Measurements from ENCODE around the gene MAD1L1.
A peak's percentile ranks its signal among the peaks of the same experiment; 100 is the strongest.
"Not testable (repeated sequence)": the region's sequence is repeated elsewhere in the genome, so short reads cannot be mapped to it uniquely, and the experiment has no call there.

MAD1L1 gene

DNA sequence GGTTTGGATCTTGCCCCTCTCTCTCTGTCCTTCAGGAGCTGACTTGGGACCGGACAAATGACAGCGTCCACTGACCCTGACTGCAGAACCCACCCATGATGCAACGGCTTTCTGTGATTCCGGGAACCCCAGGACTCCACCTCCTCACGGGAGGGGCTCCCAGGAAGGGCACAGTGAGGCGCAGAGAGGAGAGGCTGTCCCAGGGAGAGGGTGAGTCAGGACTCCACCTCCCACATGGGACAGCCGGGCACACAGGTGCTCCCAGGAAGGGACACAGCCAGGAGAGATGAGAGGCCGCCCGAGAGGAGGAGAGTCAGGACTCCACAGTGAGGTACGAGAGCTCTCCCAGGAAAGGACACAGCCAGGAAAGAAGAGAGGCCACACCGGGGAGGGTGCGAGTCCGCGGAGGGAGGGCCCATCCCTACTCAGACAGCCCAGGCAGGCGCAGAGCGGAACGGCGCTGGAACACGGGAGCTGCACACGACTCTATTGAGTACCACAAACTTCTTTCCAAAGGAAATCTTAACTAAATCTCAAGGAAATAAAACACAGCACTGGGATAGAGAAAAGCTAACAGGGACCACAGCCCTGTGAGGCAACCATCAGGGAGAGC lies 162.5 kb downstream of the MAD1L1 start:
- DNase-seq (ENCODE audit: low read depth in 1 of 2, low spot score in 1 of 2), result no peak

DNA sequence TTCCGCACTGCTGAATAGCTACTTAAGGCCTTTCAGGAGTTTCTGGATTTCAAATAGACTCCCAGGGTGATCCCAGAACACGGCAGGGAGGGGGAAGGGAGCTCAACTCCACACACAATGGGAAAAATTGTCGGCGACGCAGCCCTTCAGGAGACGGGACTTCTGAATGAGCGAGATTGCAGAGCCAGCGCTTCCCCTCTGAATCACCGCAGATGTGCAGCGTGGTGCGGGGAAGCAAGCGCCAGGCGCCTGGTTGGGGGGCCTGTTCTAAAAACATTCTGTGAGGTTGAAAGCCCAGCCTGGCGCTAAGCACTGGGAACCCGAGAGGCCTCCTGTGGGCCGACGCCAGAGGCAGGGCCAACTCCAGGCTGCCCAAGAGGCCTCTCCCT lies 163.3 kb downstream of the MAD1L1 start:
- DNase-seq (ENCODE audit: low read depth in 1 of 2, low spot score in 1 of 2), result no peak

DNA sequence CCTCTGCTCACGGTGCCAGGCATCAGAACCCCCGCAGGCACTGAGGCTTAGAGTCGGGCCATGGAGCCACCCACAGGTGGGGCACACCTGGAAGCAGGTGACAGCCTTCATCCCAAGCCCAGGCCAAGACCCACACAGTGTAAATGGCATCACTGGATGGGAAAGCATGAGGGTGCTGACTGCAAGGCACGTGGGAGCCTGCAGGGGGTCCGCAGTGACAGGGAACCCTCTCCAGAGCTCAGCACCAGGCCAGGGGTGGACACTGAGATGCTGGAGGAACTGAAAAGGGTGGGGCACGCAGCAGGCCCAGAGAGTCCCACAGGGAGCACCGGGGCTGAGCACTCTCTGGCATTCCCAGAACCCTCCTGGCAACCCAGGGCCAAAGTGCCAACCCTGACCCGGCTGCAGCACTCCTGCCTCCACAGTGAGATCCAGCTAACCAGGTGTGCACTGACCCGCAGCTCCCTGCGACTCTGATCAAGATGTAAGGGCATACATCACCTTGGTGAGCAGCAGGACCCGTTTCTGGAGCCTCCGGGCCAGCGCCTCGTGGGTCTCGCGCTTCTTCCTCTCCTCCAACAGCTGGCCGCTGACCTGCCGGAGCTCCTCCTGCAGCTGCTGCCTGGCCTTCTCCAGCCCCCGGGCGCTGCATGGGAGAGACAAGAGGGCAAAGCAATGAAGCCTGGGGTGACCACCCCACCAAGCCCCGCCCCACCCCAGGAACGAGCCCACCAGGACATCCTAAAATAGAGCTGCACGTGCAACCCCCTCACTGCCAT lies 163.9 kb downstream of the MAD1L1 start:
- DNase-seq (ENCODE audit: low read depth in 1 of 2, low spot score in 1 of 2), result no peak

DNA sequence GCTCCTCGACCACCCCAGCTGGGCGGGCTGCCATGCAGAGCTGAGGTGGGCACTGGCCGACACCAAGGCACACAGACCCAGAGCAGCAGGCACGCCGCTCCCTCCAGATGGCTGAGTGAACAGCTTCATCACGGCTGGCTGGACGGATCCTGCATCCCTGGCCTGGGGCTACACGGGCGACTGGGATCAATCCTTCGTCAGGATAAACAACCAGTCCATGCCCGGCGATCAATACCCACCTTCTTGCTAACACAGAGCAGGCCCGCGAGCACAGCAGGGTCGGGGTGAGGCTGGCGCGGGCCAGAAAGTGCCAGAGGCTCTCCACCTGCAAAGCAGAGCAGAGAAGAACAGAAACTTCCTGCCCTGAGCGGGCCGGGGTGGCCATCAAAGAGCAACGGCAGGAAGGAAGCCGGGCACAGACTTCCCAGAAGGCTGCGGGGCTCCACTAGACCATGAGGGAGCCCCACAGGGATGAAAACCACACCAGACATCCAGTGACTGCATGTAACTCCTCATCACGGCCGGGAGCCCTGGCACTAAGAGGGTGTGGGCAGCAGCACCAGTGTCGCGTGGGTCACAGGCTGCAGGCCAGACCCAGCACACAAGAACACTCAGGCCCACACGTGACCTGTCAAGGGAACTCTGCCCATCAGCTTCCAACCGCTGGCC lies 166.4 kb downstream of the MAD1L1 start:
- peak; percentile 4 to 8 for DNase-seq (ENCODE audit: low read depth in 1 of 2, low spot score in 1 of 2)

DNA sequence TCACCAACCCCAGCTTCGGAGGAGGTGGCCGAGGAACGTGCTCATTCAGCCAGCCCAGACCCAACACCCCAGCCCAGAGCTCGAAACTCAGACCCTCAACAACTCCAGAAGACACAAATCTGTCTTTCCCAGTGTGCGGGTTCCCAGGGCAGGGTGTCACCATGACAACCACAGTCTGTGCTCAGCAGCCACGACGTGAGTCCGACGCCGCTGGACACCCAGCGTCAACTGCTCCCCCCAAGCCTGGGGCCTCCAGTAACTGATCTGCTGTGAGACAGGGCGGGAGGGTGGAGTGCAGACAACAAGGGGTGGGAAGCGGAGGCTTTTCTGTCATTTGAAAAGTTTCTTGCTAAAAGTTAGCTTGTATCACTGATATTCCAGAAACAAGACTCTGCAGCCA lies 167.2 kb downstream of the MAD1L1 start:
- no peak for DNase-seq (ENCODE audit: low read depth in 1 of 2, low spot score in 1 of 2)

DNA sequence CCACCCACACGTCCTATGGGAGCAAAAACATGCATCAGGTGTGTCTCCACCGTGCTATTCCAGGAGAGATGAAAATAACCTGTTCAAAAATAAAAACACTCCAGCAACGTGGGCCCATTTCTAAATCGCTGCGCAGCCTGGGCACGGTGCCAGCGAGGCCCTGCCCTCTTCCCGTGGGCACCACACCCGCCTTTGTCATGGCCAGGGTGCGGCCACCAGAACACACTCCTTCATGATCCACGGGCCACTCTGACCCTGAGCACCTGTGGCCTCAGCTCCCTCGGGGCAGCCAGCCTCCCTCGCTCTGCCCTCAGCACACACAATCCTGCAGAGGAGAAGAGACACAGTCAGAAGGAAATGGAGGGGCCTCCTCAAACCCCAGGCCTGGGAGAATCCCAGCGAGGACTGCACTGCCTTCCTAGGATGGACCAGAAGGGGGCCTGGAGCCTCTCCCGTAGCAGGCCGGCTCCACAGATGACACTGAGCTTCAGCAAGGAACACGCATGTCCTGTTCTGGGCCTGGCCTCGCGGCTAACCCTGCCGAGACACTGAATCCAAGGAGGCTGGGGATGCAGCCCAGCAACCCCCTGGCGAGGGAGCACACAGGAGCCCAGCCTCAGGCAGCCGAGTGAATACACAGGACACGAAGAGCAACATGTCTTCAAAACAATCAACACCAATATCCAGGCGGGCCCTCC lies 169.0 kb downstream of the MAD1L1 start:
- no peak for DNase-seq (ENCODE audit: low read depth in 1 of 2, low spot score in 1 of 2)

DNA sequence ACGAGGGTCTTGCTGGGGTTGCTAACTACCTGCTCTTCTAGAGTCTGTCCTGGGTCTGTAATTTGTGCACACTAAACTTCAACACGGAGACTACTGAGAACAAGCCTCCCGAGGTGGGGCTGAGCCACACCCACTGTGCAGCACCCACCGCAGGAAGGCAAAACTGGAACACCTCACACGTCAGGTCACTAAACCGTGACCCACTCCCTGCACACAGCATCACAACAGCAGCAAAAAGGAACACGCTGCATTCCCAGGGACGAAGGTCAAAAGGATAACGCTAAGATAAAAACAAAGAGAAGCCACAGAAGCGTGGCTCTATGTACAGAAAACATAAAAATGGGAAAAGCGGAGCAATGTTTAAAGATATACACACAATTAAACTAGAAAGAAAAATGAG lies 170.1 kb downstream of the MAD1L1 start:
- DNase-seq (ENCODE audit: low read depth in 1 of 2, low spot score in 1 of 2), result no peak

DNA sequence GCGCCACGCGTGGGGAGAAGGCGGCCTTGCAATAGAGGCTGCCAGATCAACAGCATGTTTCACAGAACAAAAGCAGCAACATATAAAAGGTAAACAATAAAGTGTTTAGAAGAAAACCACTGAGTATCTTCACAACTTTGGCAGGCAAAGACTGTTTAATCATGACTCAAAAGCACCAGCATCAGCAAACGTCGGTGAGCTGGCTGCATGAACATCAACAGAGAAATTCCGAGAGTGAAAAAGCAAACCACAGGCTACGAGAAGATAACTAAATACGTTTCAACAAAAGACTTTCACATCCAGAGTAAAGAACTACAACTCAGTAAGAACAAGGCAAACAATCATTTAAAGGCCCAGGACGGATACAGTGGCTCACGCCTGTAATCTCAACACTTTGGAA lies 172.0 kb downstream of the MAD1L1 start:
- DNase-seq (ENCODE audit: low read depth in 1 of 2, low spot score in 1 of 2), result no peak

DNA sequence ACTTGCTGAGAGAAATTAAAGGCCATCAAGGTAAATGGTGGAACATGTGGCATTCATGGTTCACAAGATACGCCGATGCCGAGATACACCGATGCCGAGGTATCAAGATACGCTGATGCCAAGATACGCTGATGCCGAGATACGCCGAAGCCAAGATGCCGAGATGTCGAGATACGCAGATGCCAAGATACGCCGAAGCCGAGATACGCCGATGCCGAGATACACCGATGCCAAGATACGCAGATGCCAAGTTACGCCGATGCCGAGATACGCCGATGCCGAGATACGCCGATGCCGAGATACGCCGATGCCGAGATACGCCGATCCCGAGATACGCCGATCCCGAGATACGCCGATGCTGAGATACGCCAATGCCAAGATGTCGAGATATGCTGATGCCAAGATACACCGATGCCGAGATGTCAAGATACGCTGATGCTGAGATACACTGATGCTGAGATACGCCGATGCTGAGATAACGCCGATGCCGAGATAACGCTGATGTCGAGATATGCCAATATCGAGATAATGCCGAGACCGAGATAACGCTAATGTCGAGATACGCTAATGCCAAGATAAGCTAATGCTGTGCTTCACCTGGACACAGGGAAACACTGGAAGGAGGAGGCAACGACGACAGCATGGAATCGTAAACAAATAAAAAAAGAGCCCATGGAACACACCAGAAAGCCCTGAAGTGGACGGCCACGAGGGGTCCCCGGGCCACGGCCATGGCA lies 172.6 kb downstream of the MAD1L1 start:
- DNase-seq (ENCODE audit: low read depth in 1 of 2, low spot score in 1 of 2), result no peak

DNA sequence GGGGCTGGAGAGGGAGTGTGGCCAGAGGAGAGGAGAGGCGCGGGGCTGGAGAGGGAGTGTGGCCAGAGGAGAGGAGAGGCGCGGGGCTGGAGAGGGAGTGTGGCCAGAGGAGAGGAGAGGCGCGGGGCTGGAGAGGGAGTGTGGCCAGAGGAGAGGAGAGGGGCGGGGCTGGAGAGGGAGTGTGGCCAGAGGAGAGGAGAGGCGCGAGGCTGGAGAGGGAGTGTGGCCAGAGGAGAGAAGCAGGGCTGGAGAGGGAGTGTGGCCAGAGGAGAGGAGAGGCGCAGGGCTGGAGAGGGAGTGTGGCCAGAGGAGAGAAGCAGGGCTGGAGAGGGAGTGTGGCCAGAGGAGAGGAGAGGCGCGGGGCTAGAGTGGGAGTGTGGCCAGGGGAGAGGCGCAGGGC lies 174.5 kb downstream of the MAD1L1 start:
- not testable (repeated sequence) for DNase-seq (ENCODE audit: low read depth in 1 of 2, low spot score in 1 of 2)

DNA sequence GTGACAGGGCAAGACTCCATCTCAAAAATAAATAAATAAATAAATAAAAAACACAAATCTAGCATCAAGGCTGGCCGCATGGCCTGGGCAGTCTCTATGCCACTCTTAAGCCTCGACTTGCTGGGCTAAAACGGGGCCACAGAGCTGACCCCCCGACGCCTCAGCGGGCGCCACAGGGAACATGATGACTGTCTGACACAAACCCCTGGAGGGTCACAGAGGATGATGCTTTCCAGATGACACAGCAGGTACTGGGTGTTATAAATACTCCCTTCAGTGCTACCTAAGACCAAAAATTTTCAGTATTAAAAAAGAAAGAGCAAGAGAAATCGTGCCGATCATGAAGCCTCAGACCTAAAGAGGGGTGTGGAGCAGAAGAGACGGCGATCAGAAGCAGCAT lies 176.8 kb downstream of the MAD1L1 start:
- DNase-seq (ENCODE audit: low read depth in 1 of 2, low spot score in 1 of 2), result no peak

DNA sequence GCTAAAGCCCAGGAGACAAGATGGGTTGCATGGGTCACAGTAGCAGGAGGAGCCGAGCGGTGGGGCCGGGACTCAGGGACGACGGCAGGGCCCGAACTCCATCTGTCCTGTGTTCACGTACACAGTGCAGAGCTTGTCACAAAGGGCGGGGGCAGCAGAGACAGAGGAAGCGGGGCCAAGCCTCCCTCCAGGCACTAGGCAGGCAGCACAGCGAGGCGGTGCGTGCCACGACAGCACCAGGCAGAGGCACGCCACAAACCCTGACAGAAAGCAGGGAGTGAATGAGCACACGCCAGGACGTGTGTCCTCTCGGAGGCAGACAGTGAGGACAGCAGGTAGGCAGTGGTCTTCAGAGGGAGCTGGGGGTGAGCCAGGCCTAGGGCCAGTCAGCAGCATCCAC lies 177.8 kb downstream of the MAD1L1 start:
- no peak for DNase-seq (ENCODE audit: low read depth in 1 of 2, low spot score in 1 of 2)

DNA sequence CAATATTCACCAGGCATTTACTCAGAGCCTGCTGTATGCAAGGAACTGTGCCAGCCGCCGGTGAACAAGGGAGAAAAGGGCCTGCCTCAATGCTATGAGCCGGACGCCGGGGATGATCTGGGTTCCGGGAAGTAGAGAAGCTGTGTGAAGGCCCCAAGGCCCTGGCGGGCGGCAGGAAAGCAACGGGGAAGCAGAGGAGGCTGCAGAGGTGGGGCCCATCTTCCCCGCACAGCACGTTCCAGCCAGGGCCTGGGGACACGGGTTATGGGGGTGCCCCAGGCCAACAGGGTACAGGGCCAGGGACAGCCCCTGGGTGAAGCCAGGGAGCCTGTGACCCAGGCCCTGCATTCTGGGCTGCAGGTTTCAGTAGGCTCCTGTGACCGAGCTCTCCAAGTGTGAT lies 179.3 kb downstream of the MAD1L1 start:
- no peak for DNase-seq (ENCODE audit: low read depth in 1 of 2, low spot score in 1 of 2)

DNA sequence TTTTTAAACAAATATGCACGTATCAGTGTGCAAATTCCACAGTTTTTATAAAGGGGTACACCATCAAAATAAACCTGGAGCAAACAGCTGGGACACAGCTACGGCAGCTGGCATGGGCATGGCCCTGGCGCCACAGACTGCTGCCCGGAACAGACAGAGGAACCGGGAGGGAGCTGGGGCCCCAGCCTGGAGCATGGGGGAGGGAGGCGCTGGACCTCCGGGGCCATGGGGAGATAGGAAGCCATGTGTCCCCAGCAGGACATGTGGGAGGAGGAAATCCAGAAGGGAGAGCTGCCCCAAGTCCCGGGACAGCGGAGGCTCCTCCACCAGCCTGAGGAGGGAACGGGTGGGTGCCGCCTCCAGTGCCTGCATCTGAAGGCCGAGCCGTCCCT lies 180.1 kb downstream of the MAD1L1 start:
- DNase-seq (ENCODE audit: low read depth in 1 of 2, low spot score in 1 of 2), result no peak

DNA sequence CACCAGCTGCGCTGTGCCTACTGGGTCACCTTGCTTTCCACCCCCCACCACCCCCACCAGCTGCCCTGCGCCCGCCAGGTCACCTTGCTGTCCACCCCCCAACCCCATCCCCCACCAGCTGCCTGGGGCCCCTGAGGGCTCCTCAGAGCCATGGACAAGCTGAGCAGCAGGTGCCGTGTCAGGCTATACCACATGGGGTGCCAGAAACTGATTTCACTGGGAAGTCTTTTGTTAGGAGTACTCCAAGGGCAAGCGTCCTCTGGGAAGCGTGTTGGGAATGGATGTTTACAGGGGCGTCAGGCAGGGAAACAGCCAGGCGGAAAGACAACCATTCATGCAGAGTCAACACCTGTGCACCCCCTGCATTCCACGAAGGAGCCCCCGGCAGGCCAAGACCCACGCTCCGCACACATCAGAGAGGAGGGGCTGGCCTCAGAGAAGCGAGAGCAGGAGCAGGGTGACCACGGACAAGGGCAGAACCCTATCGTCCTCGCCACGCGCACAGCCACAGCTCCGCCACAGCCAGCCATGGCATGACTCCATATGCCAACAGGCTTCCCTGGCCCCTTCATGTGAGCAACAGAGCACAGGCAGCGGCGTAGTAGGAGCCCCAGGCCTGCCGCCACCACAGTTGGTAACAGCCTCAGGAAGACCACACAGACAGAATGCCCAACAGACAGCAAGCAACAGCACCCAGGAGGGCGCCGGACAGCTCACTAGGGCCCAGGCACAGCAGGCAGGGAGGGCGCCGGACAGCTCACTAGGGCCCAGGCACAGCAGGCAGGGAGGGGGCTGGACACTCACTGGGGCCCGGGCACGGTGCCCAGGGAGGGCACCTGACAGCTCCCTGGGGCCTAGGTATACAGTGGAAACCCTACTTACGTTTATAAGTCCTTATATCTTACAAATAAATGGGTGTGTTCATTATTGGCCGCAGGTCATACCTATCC lies 180.8 kb downstream of the MAD1L1 start:
- DNase-seq (ENCODE audit: low read depth in 1 of 2, low spot score in 1 of 2), result no peak

DNA sequence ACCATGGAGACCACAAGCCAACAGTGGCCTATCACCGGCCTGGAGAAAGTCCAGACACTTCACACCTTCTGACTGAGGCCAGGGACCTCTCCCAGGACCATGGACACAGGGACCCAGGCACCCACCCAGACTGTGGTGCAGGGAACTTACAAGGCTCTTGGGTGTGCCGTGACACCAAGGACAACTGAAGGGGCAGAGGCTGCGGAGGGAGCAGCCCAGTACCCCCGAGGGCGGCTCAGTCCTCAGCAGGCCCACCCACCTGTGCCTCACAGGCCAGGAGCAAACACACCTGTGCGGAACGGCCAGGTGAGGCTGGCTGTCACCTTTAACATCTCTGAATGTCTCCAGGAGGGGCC lies 182.3 kb downstream of the MAD1L1 start:
- DNase-seq (ENCODE audit: low read depth in 1 of 2, low spot score in 1 of 2), result no peak

DNA sequence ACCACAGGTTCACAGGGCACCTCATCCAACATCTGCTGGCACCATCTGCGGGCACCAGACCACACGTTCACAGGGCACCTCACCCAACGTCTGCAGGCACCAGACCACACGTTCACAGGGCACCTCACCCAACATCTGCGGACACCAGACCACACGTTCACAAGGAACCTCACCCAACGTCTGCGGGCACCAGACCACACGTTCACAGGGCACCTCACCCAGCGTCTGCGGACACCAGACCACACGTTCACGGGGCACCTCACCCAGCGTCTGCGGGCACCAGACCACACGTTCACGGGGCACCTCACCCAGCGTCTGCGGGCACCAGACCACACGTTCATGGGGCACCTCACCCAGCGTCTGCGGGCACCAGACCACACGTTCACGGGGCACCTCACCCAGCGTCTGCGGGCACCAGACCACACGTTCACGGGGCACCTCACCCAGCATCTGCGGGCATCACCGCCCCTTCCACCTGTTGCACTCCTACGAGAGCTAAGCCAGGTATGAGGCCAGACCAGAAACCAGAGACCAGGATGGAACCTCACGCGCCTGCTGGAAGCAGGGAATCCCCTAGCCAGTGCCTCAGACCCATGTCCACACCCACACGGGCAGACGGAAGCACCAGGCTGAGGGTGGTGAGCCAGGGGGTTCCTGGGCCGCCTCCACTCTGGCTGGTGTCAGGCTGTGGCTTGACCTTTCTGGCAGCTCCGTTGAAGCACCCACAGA lies 182.8 kb downstream of the MAD1L1 start:
- DNase-seq (ENCODE audit: low read depth in 1 of 2, low spot score in 1 of 2), result no peak

DNA sequence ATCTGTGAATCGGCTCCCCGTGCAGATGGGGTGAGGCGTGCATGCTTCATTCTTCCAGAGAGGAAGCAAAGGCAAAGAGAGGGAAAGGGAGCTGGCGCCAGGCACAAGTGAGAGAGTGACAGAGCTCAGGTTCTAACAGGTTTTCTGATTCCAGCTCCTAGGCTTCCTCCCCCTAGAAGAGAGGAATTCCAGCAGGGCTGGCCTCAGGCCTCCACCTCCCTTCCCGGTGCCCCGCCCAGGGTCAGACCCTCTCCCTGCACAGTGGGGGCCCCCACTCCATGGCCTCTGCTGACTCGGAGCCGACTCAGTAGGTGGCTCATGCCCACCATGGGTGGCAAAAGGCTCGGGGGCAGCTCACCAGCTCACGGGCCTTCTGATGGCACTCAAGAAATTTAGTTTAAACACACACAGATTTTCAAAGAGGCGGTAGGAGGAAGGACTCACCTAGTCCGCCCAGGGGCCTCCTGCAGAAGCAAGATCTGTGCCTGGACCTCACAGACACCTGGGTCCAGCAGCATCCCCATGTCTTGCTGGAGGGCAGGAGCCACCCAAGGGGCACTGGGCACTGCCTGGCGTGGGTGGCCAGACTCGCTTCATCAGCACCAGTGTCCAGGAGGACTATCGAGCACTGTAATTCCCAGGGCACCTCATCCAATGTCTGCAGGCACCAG lies 183.5 kb downstream of the MAD1L1 start:
- no peak for DNase-seq (ENCODE audit: low read depth in 1 of 2, low spot score in 1 of 2)

DNA sequence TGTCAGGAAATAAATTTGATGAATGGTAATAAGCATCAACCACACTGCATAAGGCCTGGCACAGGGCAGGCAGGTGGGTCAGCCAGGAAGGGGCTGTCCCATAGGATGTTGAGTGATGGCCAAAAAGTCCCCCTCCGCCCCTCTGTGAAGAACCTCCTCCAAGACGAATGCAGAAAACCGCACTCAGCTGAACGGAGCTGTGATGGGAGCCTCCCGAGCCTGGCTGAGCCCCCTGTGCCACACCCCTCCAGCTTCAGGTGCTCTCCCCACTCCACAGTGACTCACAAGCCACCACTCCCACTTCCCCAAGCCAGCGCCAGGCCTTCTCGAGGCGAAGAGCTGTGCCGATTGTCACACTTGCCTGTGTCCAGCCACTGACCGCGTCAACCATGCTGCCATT lies 184.2 kb downstream of the MAD1L1 start:
- no peak for DNase-seq (ENCODE audit: low read depth in 1 of 2, low spot score in 1 of 2)
